AG04449 (cell line): ENCODE results near the gene ATP13A2.
"Not testable (repeated sequence)": the region's sequence is repeated elsewhere in the genome, so short reads cannot be mapped to it uniquely, and the experiment has no call there.

Source experiments
- CTCF ChIA-PET: fragments of 350-600 bp; formaldehyde crosslinking; extraction: SDS; loops from one replicate; lab custom pipeline; 2021; ENCODE audit warnings: antibody characterized with exemption; lab: Yijun Ruan, JAX
- POLR2A ChIA-PET: fragments of 400-600, 350-600 bp; formaldehyde crosslinking; extraction: SDS; loops from one replicate; lab custom pipeline; 2020; ENCODE audit warnings: antibody characterized with exemption, inconsistent platforms; lab: Yijun Ruan, JAX
- DNase-seq: peaks from one replicate; pipeline ENCODE4 v3.0.0-alpha.2; 2010; ENCODE audit warnings: low read depth, low spot score
- H3K4me3 ChIP-seq: 2 replicates; pipeline ENCODE4 v1.5.1; 2011; ENCODE audit warnings: low read depth, mild to moderate bottlenecking, control low read depth, low read length
- CTCF ChIP-seq: IDR thresholded peaks from one replicate; pipeline ENCODE4 v1.5.1; 2011; ENCODE audit warnings: mild to moderate bottlenecking, moderate library complexity, low read length, control low read depth, inconsistent platforms; ENCODE audit not compliant: insufficient read depth; ENCODE audit errors: missing control alignments

The ATP13A2 gene

GRCh38 chr1:16948282-16948891 is 63.3 kb downstream of the ATP13A2 start:
- DNase-seq, H3K4me3 ChIP-seq, POLR2A ChIA-PET: not testable (repeated sequence)
- CTCF ChIA-PET = interaction anchor here (1.3 to 16.8 kb wide), 3 partner anchors 10 to 327 kb away, joined by 3 to 447 read pairs (median 19); partner anchors contain the start of gene SDHB

GRCh38 chr1:16946646-16947045 is 65.1 kb downstream of the ATP13A2 start:
- ChIA-PET CTCF (interaction anchor here (1.0 to 16.8 kb wide), 4 partner anchors 10 to 325 kb away, joined by 3 to 447 read pairs (median 13); partner anchors contain the start of gene SDHB), POLR2A (no interaction called here)
- no peak for TF ChIP-seq CTCF
- H3K4me3 ChIP-seq = no peak overlapping the region
- DNase-seq = no peak

- POLR2A ChIA-PET, DNase-seq, H3K4me3 ChIP-seq: not testable (repeated sequence)
- CTCF ChIA-PET = interaction anchor here (1.7 to 16.8 kb wide), 3 partner anchors 14 to 324 kb away, joined by 7 to 447 read pairs (median 19); partner anchors contain the start of gene SDHB
Measured at GRCh38 chr1:16946185-16946584, 65.5 kb downstream of the ATP13A2 start.

GRCh38 chr1:16945512-16945911 is 66.2 kb downstream of the ATP13A2 start:
- H3K4me3 ChIP-seq, POLR2A ChIA-PET, DNase-seq: not testable (repeated sequence)
- CTCF ChIA-PET = interaction anchor here (1.7 to 16.8 kb wide), 2 partner anchors 15 to 102 kb away, joined by 7 to 447 read pairs; partner anchors contain the start of gene SDHB

GRCh38 chr1:16944038-16944437 is 67.7 kb downstream of the ATP13A2 start:
- H3K4me3 ChIP-seq = no peak overlapping the region
- TF ChIP-seq CTCF = no peak
- ChIA-PET CTCF (interaction anchor here (1.0 kb wide), 1 partner anchor 323 kb away, joined by 4 read pairs; no protein-coding TSS in a partner anchor), POLR2A (no interaction called here)
- DNase-seq = no peak

- CTCF ChIA-PET = interaction anchor here (0.6 to 1.1 kb wide), 3 partner anchors 9 to 106 kb away, joined by 3 read pairs; no protein-coding TSS in a partner anchor
- POLR2A ChIA-PET, H3K4me3 ChIP-seq, DNase-seq: not testable (repeated sequence)
Measured at GRCh38 chr1:16939386-16940180, 72.1 kb downstream of the ATP13A2 start.

- H3K4me3 ChIP-seq = no peak overlapping the region
- DNase-seq = no peak
- POLR2A ChIA-PET = no interaction called here
- no peak for TF ChIP-seq CTCF
- CTCF ChIA-PET = interaction anchor here (0.6 to 2.0 kb wide), 5 partner anchors 9 to 318 kb away, joined by 3 to 6 read pairs (median 3); no protein-coding TSS in a partner anchor
Measured at GRCh38 chr1:16938351-16939321, 73.1 kb downstream of the ATP13A2 start.

GRCh38 chr1:16936580-16936979 is 75.1 kb downstream of the ATP13A2 start:
- CTCF ChIA-PET = interaction anchor here (0.9 to 2.0 kb wide), 3 partner anchors 11 to 24 kb away, joined by 3 to 6 read pairs (median 3); no protein-coding TSS in a partner anchor
- POLR2A ChIA-PET, DNase-seq, H3K4me3 ChIP-seq: not testable (repeated sequence)
